Vagina (tissue), 2 donors: ENCODE measurements around the gene KCNJ10. TPM values are rescaled to one million over a fixed set of nuclear protein-coding genes. Genes with fewer than 3 reads are reported as not detected.

Source experiments
- DNase-seq, 2 donors: peaks; one replicate each; pipeline ENCODE4 v3.0.0-alpha.2; 2017; ENCODE audit errors: extremely low spot score in 2 of 2
- H3K27ac ChIP-seq: fragments of 200-600 bp; sonication (generic); one replicate; pipeline ENCODE4 v1.5.1; 2019
- H3K27me3 ChIP-seq: fragments of 200-600 bp; sonication (generic); one replicate; pipeline ENCODE4 v1.5.1; 2019
- H3K36me3 ChIP-seq, 2 donors: fragments of 200-600 bp; sonication (generic); one replicate each; pipeline ENCODE4 v1.5.1; 2017 to 2019
- H3K4me1 ChIP-seq: fragments of 200-600 bp; sonication (generic); one replicate; pipeline ENCODE4 v1.5.1; 2019
- H3K4me3 ChIP-seq, 2 donors: fragments of 200-600 bp; sonication (generic); 1 replicate in 1 of 2; 2 replicates in 1 of 2; pipeline ENCODE4 v1.5.1; 2016 to 2019
- H3K9me3 ChIP-seq: fragments of 200-600 bp; sonication (generic); one replicate; pipeline ENCODE4 v1.5.1; 2019
- CTCF ChIP-seq, 3 experiments: fragments of 450-650 bp in 2 of 3; fragments of 200-600 bp in 1 of 3; sonication (generic) in 1 of 3; IDR thresholded peaks; one replicate each; pipeline ENCODE4 v1.5.1; 2017 to 2019; ENCODE audit warnings: antibody characterized with exemption in 3 of 3, mild to moderate bottlenecking in 2 of 3, moderate library complexity in 2 of 3
- POLR2A ChIP-seq, 2 donors: fragments of 450-650 bp; IDR thresholded peaks; one replicate each; pipeline ENCODE4 v1.6.1; 2017; ENCODE audit warnings: antibody characterized with exemption in 2 of 2, mild to moderate bottlenecking in 2 of 2, moderate library complexity in 2 of 2
- POLR2AphosphoS5 ChIP-seq, 2 donors: sonication (generic); formaldehyde crosslinking; IDR thresholded peaks; one replicate each; pipeline ENCODE4 v1.9.0; 2017; ENCODE audit warnings: antibody characterized with exemption in 2 of 2, mild to moderate bottlenecking in 2 of 2, low read depth in 1 of 2; ENCODE audit not compliant: insufficient read depth in 1 of 2
- intact Hi-C: fragments of 100-400 bp; cut with DNase I; formaldehyde crosslinking; loops from one replicate; pipeline ENCODE4 v1.15.1; 2023
- total RNA-seq: library from RNA; depleted of rRNA; stranded (reverse); fragments of >200 nt; gene quantifications from one replicate; pipeline ENCODE4 v1.2.3, GENCODE V29; 2016

KCNJ10 gene
- total RNA-seq, 1 donor from 2014 or later = not detected

- no peaks in the 10 kb centered on the region for H3K36me3 ChIP-seq
- intact Hi-C loops = no loop called here
Measured at GRCh38 chr1:159953536-159954515, 116.1 kb downstream of the KCNJ10 start, which contains the start of gene SLAMF9. TSS of gene SLAMF9 (minus strand) at chr1:159954237. CDS start at chr1:159954137, 100 bp downstream.

DNA sequence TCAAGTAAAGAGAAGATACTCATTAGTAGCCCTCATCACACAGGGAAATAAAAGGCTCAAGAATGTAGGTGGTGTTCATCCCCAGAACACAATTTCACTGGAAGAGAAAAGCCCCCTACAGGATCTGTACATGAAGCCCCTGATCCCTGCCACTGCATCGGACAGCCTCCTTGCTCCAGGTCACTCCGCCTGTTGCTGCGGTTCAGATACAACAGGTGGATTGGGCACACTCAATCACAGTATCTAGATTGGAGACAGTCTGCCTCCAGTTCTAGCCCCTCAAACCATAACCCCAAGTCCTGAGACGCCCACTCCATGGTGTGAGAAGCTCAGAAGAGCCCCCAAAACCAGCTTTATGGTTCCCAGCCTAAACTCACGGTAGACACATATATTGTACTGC lies 117.0 kb downstream of the KCNJ10 start:
- no peaks in the 10 kb centered on the region for H3K36me3 ChIP-seq
- DNase-seq = no peak
- intact Hi-C loops = no loop called here
- no peaks in the 10 kb centered on the region for H3K27me3 ChIP-seq
- H3K9me3 ChIP-seq = no peaks in the 10 kb centered on the region
- TF ChIP-seq CTCF (IDR thresholded peaks at IDR 0.05) (no peak), POLR2AphosphoS5 (IDR thresholded peaks at IDR 0.05; ENCODE audit: insufficient read depth in 1 of 2, low read depth in 1 of 2) (no peak), POLR2A (IDR thresholded peaks at IDR 0.05) (no peak)
- no peaks in the 10 kb centered on the region for H3K4me1 ChIP-seq
- H3K27ac ChIP-seq = no peak overlapping the region
- H3K4me3 ChIP-seq = no peak overlapping the region

More at GRCh38 chr1:159953536-159954515, 116.1 kb downstream of the KCNJ10 start, which contains the start of gene SLAMF9:
- Histone ChIP-seq H3K27me3 (no peaks in the 10 kb centered on the region), H3K4me1 (no peaks in the 10 kb centered on the region), H3K4me3 (no peak within 1 kb of the TSS), H3K9me3 (no peaks in the 10 kb centered on the region), H3K27ac (no peak within 1 kb of the TSS)
- DNase-seq = no peak
- TF ChIP-seq CTCF (IDR thresholded peaks at IDR 0.05) (no peak), POLR2AphosphoS5 (IDR thresholded peaks at IDR 0.05; ENCODE audit: insufficient read depth in 1 of 2, low read depth in 1 of 2) (no peak), POLR2A (IDR thresholded peaks at IDR 0.05) (no peak)

DNA sequence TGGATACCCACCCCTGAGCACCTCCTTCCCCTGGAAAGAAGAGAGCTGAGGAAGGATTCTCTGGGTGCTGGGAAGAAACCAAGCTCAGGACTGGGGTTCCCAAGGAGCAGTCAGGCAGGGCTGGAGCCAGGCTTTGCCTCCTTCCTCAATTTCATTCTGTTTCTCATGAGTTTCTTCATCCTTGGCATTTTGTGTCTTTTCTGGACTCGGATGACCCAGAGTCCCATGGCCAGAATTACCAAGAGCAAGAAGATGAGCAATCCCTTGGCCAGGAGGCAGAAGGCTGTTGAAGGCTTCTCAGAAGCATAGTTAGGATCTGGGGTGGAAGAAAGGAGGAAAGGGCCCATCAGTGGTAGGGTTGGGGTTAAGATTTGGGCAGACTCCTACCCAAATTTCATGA lies 118.4 kb downstream of the KCNJ10 start:
- H3K4me1 ChIP-seq = peaks cover 4% of the 10 kb centered on the region
- H3K27me3 ChIP-seq = no peaks in the 10 kb centered on the region
- no peak for DNase-seq
- no peak overlapping the region for H3K4me3 ChIP-seq
- H3K36me3 ChIP-seq = no peaks in the 10 kb centered on the region
- TF ChIP-seq POLR2AphosphoS5 (IDR thresholded peaks at IDR 0.05; ENCODE audit: insufficient read depth in 1 of 2, low read depth in 1 of 2) (no peak), CTCF (IDR thresholded peaks at IDR 0.05) (no peak), POLR2A (IDR thresholded peaks at IDR 0.05) (no peak)
- H3K9me3 ChIP-seq = no peaks in the 10 kb centered on the region
- intact Hi-C loops = no loop called here
- no peak overlapping the region for H3K27ac ChIP-seq

DNA sequence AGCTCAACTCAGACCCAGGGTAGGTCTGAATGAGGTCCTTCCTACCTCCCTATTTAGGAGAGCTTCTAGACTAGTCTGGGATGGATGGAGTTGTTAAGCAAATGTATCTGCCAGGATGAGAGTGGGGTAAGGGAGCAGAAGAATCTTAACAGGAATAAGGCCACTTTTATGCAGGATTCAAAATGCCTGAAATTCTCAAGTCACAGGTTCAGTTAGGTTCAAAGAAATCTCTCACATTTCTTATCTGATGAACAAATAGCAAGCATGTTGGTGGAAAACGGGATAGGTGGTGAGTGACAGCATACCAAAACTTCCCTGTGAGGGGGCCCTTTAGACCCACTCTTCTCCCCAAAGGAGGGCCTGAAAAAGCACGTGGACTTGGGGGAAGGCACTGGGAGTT lies 118.9 kb downstream of the KCNJ10 start:
- Histone ChIP-seq H3K9me3 (no peaks in the 10 kb centered on the region), H3K36me3 (no peaks in the 10 kb centered on the region), H3K4me3 (no peak overlapping the region), H3K27ac (no peak overlapping the region), H3K27me3 (no peaks in the 10 kb centered on the region), H3K4me1 (peaks cover 9% of the 10 kb centered on the region)
- intact Hi-C loops = no loop called here
- TF ChIP-seq POLR2A (IDR thresholded peaks at IDR 0.05) = no peak
- no peak for TF ChIP-seq POLR2AphosphoS5 (IDR thresholded peaks at IDR 0.05; ENCODE audit: insufficient read depth in 1 of 2, low read depth in 1 of 2)
- no peak for TF ChIP-seq CTCF (IDR thresholded peaks at IDR 0.05)
- no peak for DNase-seq

DNA sequence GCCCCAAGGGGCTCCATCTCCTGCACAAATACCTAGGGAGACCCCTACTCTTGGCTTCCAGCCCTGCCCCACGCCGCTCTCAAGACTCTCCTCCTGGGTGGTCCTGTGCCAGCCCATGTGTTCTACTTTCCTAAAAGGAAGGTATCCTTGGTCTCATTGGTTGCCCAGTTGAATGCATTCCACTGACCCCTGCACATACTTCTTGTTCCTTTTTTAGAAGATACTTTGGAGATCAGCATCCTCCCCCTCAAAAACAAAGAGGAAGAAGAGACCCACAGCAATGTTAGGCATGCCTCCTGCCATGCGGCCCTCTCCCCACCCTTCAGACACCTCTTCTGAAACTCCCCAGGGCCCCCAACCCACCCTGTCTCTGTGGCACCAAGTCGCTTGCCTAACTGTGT lies 120.0 kb downstream of the KCNJ10 start:
- Histone ChIP-seq H3K9me3 (no peaks in the 10 kb centered on the region), H3K27me3 (no peaks in the 10 kb centered on the region), H3K36me3 (no peaks in the 10 kb centered on the region), H3K4me3 (no peak overlapping the region), H3K27ac (no peak overlapping the region), H3K4me1 (peaks cover 20% of the 10 kb centered on the region)
- DNase-seq = no peak
- intact Hi-C loops = loop anchor here (10.0 kb wide), 1 partner anchor 155 kb away; no protein-coding TSS in a partner anchor
- TF ChIP-seq POLR2AphosphoS5 (IDR thresholded peaks at IDR 0.05; ENCODE audit: insufficient read depth in 1 of 2, low read depth in 1 of 2) (no peak), POLR2A (IDR thresholded peaks at IDR 0.05) (no peak), CTCF (IDR thresholded peaks at IDR 0.05) (no peak)
